Stimulated activated CD8-positive, alpha-beta memory T cell treated with anti-CD3 and anti-CD28 coated beads, Interleukin-15, amount 100 ng/mL, for 1 hour (primary cell): Measurements from ENCODE around the gene TRIM43.
"Not testable (repeated sequence)": the region's sequence is repeated elsewhere in the genome, so short reads cannot be mapped to it uniquely, and the experiment has no call there.

Source experiments
- DNase-seq: peaks from one replicate; pipeline ENCODE4 v3.0.0-alpha.2; 2020; ENCODE audit warnings: low read depth

TRIM43 gene

DNA sequence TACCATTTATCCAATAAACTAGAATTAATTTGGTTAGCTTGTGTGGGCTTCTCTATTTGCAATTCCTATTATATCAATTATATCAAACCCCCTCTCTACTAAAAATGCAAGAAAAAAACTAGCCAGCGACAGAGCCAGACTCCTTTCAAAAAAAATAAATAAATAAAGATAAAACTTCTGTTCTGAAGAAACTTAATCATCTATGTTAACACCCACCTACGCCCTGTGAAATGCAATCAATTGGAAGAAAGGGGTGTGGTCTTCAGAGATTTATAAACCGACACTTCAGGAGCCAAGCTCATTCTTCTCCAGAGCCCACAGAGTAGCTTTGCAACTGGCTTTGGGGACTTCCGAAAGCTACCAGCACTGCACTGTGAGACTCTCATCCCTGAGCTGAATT lies at the start of gene TRIM43:
TRIM43 (plus strand) TSS at position 301 of the 400 bp plus-strand sequence. CDS start 2,023 bp downstream, outside the sequence.
- not testable (repeated sequence) for DNase-seq

DNA sequence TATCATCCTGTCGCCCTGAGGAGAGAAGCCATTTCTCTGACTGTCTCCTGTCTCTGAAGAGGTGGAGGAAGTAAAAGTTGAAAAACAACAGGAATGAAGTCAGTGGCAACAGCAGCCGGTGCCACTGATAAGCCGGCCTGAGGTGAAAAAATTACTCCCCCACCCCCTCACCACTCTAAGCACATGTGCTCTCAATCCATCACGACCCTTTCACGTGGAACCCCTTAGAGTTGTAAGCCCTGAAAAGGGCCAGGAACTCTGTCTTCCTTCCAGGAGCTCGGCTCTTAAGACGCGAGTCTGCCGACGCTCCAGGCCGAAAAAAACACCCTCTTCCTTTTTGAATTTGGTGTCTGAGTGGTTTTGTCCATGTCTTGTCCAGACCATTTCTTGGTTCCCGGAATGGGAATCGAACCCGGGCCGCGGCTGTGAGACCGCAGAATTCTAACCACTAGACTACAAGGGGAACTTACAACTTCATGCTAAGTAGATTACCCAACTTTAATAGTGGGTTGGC lies 40.7 kb upstream of the TRIM43 start:
- DNase-seq = no peak

DNA sequence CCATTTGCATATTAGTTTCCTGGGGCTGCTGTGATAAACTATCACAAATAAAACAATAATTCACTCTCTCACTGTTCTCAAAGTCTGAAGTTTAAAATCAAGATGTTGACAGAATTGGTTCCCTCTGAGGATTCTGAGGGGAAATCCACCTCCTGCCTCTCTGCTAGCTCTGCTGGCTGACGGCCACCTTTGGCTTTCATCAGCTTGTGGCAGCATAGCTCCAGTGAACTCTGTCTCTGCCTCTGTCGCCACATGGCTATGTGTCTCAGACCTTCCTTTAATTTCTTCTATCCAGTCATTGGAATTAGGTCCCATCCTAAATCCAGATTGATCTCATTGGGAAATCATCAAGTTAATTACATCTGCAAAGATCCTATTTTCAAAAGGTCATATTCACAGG lies 38.9 kb upstream of the TRIM43 start:
- no peak for DNase-seq

DNA sequence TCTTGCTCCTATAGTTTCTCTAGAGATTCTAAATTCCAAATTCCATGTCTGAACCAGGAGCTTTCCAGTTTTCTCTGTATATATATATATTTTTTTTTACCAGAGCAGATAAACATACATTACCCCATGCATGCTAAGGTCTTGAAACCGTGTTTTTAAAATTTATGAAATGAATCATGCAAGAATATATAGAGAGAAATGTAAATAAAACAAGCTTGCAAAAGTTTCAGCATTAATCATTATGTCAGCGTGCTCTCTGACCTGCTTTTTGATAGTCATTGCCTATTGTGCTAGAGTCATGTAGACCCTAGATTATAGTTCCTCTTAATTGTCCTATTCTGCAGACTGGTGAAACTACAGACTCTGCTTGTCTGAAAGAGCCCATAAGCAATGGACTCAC lies 22.6 kb upstream of the TRIM43 start:
- no peak for DNase-seq

DNA sequence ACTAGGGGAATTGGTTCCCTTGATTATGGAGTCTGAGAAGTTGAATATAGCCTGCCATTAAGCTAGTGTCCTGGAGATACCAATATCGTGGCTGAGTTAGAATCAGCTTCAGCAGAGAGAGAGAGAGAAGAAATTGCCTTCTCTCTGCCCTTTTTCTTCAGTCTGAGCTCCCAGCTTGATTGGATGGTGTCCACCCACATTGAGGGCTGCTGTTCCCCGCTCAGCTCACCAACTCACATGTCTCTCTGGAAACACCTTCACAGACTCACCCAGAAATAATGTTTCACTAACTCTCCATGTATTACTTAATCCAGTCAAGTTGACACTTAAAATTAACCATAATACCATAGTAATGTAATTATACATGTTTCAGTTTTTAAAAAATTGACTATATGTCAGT lies 17.9 kb upstream of the TRIM43 start:
- DNase-seq = no peak

DNA sequence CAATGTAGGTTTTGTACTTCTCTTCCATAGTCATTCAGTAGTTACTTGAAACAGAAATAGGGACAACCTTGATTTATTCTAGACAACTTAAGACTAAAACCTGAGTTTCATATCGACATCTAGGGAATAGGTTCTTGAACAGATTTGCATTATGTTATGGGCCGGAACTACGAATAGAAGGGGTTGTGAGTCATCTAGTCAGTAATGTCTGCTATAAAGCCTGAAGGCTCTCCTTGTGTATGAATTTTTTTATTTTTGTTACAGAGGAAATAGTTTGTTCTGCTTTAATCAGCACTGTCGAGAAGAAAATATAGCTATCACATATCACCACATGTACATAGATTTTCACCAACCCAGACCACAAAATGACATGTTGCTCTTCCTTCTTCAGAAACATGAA lies 17.3 kb upstream of the TRIM43 start:
- DNase-seq = no peak

DNA sequence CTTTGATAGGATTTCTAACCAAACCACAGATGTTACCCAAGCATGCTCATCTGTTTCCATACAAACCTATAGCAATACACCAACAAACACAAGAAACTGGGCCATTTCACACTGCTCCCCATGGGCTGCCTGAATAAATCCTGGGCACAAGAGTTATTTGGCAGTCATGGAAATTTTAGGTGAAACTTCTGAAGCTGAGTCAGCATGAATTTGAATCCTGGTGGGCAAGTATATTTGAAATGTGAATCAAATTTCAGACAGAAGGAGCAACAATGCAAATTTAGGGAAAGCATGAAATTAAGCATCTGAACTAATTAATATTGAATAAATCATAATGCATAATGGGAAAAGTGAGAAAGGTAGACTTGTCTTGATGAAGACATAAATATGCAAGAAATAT lies 15.9 kb upstream of the TRIM43 start:
- no peak for DNase-seq

DNA sequence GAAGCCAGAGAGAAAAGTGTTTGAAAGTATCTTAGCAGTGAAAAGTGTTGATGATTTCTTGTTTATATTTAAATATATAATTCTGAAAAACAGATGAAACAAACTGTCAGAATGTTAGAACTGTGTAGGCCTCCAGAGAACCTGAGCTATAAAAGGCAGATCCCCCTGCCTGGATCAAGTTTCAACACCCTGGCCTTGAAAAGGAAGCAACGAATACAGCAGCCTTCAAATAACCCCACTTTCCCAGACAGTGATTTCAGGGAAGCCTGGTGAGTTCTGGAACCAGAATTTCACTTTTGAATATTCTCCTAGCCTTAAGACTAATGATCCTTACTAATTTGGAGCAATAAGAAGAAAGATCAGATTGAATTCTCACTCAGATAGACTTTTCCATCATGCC lies 13.3 kb upstream of the TRIM43 start:
- no peak for DNase-seq

DNA sequence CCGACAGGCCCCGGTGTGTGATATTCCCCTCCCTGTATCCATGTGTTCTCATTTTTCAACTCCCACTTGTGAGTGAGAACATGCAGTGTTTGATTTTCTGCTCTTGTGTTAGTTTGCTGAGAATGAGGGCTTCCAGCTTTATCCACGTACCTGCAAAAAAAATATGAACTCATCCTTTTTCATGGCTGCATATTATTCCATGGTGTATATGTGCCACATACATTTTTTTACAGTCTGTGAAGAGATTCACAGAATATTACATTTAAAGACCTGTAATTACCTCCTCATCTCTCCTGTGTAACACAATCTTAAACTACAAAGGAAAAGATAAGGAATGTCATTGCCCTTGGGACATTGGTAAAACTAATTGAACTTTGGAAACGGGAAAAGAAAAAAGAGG lies 8.3 kb upstream of the TRIM43 start:
- DNase-seq = not testable (repeated sequence)

DNA sequence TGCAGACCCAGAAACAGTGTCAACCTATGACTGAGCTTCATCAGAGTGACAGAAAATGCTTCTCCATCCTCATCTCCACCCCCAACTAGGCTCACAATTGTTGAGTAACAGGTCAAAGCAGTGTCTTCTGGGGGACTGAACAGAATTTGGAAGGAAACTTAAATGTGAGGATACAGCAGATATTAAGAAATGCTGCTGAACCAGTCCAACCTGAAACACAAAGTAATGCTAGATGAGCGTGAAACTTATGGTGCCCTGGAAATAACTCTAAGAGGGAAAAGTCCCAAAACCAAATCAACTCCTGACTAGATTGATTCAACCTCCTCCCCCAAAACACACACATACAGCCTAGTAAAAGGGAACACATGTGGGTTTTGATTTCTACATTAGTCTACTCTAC lies 7.5 kb upstream of the TRIM43 start:
- not testable (repeated sequence) for DNase-seq

DNA sequence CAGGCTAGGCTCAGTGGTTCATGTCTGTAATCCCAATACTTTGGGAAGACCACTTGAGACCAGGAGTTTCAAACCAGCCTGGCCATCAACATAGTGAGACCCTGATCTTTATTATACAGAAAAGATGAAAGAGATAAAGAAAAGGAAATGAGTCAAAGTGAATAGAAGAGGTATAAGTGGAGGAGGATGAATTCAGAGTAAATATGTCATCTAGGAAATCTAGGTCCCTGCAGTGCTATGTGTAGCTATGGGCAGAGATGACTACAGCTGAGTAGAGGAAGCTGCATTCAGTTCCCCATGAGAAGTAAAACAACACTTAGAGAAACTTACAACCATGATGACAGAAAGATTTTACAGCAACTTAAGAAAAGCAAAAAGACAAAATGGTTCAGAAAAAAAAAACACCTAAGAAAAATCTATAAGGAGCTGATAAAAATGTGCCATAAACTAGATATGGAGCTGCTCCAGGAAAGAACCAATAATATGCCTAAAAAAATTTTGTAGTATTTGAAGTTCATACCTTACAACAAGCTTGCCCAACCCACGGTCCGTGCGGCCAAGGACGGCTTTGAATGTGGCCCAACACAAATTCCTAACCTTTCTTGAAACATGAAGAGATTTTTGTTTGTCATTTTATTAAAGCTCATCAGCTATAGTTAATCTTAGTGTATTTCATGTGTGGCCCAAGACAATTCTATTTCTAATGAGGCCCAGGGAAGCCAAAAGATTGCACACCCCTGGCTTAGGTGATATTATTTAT lies 1.8 kb upstream of the TRIM43 start:
- DNase-seq = not testable (repeated sequence)

DNA sequence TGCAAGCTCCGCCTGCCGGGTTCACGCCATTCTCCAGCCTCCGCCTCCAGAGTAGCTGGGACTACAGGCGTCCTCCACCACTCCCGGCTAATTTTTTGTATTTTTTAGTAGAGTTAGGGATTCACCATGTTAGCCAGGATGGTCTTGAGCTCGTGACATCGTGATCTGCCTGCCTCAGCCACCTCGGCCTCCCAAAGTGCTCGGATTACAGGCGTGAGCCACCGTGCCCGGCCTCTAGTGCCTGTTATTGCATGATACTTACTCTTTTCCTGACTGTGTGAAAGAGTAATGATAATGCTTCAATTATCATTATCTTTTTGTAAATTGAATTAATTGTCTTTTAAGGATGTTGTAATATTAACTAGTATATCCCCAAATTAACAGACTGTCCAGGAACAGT lies 1.2 kb downstream of the TRIM43 start:
- not testable (repeated sequence) for DNase-seq

DNA sequence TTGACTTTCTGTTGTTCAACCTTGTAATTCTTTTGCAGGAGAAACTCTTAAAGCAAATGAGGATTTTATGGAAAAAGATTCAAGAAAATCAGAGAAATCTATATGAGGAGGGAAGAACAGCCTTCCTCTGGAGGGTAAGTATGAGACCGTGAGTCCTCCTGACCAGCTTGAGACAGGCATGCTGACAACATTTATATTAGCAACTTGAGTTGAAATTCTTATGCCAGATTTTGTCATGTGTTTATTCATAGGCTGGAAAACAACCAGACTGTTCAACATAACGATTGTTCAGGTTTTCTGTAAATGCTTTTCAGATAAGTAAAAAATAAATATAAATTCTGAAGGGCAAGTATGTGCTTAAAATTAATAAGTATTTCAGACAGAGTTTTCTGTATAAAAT lies 3.2 kb downstream of the TRIM43 start:
- DNase-seq = not testable (repeated sequence)

DNA sequence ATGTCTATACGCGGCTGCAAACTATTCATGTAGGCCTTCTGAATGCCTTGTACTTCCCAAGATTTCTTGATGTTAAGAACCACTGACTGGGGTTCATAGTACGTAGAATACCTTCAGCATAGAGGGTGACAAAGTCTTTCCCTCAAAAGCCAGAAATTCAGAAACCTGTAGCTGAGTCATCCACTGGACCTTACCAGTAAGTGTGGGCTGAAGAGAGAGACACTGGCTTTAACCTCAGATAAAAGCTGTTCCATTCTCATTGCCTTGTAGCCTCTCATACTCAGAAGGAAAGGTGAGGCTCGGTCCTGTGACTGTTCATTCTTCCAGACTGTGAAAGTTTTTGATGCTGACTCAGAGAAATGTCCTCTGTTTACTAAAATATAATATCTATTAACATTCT lies 9.5 kb downstream of the TRIM43 start:
- not testable (repeated sequence) for DNase-seq

DNA sequence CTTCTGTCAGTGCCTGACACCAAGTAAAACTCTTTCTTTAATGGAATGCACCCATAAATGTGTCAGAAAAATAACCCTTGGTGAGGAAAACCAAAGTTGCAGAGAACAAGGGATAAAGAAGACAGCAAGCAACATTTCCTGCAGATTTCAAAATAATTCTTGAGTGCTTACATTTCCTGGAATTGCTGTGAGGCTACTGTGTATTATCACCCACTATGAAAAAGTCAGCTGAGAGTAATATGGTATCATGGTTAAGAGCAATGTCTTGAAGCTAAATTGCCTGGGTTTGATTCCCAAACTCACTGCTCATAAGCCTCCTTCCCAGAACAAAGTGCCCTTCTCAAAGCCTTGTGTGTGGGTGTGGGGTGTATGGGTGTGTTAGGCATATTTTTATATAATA lies 10.3 kb downstream of the TRIM43 start:
- DNase-seq = not testable (repeated sequence)

DNA sequence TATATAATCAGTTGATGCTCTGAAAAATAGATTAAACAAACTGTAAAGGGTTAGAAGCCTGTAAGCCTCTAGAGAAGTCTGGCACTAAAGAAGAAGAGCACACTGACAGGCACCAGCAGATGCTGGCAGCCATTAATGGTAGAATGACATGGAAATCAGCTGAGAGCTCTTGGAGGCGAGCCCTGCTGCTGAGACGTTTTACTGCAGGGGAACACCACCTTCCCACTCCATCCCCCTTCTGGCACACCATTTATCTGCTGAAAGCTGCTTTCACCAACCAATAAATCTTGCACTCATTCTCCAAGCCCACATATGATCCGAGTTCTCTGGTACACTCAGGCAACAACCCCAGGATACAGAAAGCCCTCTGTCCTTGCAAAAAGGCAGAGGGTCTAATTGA lies 16.6 kb downstream of the TRIM43 start:
- not testable (repeated sequence) for DNase-seq

DNA sequence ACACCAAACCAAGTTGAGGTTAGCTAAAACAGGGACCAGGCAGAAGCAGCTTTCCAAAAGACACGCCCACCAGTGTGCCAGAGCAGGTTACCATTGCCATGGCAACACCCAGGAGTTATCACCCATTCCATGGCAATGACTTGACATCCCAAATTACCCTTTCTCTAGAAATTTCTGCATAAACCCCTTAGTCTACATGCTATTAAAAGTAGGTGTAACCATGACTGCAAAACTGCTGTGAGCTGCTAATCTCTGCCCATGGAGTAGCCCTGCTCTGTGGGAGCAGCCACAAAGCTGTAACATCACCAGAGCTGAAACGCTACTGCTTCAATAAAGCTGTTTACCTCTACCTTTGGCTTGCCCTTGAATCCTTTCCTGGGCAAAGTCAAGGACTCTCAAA lies 18.0 kb downstream of the TRIM43 start:
- not testable (repeated sequence) for DNase-seq

DNA sequence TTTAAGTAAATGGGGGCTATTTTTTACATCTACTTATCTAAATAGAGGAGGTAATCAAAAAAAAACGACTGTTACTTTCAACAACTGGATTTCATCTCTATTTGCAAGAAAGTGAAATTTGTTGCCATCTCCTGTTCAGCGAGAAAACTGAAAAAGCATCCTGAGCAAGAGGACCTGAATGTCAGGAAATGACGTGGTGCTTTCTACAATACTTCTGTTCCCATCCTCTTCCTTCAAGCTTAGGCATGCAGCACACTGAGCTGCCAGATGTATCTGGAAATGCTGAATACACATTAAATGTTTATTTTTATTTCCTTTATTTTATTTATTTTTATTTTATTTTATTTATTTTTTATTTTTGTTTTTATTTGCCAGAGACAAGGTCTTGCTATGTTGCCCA lies 21.2 kb downstream of the TRIM43 start:
- not testable (repeated sequence) for DNase-seq

DNA sequence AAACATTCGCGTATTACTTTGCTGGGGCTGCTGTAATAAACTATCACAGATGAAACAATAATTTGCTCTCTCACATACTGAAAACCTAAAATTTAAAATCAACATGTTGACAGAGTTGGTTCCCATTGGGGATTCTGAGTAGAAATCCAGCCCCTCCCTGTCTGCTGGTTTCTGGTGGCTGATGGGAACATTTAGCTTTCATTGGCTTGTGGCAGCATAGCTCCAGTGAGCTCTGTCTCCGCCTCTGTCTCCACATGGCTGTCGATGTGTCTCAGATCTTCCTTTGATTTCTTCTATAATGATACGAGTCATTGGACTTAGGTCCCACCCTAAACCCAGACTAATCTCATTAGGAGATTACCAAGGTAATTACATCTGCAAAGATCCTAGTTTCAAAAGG lies 30.9 kb downstream of the TRIM43 start:
- not testable (repeated sequence) for DNase-seq

DNA sequence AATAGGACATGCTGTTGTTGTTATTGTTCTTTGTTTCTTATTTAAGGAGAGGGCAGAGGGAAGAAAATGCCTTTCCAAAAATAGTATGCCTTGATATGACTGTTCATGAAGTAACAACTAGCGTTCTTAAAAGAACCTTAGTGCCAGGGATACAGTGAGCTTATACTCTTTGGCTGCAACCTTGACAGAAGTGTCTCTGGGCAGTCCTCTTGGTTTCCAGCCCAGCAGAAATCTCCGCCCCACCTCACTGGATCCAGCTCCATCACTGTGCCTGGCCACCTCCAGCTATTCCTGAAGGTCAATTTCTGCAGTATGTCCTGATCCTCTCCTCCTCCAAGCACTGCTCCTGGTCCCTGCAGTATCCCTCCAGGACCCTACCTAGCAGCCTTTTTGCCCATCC lies 39.2 kb downstream of the TRIM43 start:
- DNase-seq = not testable (repeated sequence)

DNA sequence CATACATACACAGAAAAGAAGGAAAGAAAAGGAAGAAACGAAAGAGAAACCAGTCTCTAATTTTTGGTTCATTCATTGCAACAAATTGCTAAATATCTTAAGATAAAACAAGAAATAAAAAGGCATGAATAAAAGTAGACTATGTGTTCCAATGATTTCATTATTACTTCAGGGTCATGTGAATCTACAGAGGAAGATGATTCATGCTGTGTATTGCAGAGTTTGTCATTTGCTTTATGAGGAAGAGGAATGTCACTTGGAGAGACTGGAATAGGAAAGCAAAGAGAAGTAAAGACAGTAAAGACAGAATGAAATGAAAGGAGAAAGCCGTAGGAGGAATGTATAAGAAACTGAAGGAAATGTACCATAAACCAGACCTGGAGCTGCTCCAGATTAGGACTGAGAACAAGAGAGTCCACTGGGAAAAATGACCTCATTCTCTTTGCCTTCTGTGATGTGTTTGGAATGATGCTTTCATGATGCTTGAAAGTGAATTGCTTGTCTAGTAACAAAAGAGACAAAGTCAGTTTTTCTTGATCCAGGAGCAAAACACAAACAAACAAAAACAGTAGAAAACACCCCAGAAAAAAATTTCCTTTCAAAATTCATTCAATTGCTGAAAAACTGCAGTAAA lies 41.9 kb downstream of the TRIM43 start:
- DNase-seq = not testable (repeated sequence)

DNA sequence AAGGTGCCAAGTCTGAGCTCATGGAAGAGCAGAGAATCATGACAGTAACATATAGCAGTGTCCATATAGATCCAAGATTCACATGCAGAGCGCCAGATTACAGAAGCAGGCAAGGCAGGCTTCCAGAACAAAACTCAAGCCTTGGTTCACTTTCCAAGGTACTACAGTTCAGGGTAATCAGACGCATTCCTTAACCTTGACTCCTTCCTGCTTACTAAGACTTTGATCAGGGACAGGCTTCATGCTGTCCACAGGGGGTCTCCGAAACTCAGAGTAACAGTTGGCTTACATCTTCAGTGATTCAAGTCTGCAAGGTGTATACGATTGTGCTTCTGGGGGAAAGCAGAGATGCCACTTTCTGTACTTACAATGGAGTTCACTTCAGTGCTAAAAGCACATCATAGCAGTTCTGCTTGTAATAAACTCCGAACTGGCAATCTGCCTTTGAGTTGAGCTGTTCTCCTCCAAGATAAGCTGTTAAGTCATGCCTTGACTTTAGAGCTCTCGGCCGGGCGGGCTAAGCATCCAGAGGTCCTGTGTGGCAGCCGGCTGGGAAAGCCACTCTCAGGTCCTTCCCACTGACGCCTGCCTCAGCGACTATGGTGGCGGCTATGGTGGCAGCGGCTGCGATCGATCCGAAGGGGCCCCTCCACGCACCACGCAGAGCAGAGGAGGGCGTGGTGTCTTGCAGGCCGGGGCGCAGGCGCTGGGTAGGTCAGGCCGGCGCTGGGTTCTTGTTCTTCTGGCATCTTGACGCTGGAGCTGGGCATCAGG lies 48.9 kb downstream of the TRIM43 start:
- not testable (repeated sequence) for DNase-seq

DNA sequence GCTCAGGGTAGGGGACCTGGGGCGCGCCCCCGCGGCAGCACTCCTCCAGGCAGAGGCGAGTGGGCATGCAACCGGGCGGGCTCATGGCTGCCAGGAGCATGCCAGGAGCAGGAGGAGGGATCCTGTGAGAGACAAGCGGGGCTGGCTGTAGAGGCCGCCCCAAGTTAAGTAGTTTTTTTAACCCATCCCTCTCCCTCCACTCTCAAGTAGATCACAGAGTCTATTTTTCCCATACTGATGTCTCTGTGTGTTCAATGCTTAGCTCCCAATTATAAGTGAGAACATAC lies 49.4 kb downstream of the TRIM43 start:
- not testable (repeated sequence) for DNase-seq
